SK-N-SH treated with all-trans-retinoic acid at 6 μM for 48 hours (cell line): ENCODE measurements around the gene AKAP4.

Experiments
- ATAC-seq: fragments of 200-7000 bp; cut with Tn5 transposase; 3 replicates; pipeline ENCODE4 v1.9.1; 2020; ENCODE audit warnings: mild to moderate bottlenecking, moderate library complexity
- ARNTL ChIP-seq: fragments of 450-650 bp; formaldehyde crosslinking; IDR thresholded peaks from 2 replicates; pipeline ENCODE4 v1.5.0; 2020; ENCODE audit warnings: low read depth, mild to moderate bottlenecking, moderate library complexity, borderline replicate concordance
- BACH2 ChIP-seq: fragments of 250-450 bp; sonication (Bioruptor Pico); IDR thresholded peaks from 2 replicates; pipeline ENCODE4 v1.9.0; 2021; ENCODE audit warnings: mild to moderate bottlenecking, borderline replicate concordance
- CSDC2 ChIP-seq: fragments of 250-450 bp; sonication (Bioruptor Pico); IDR thresholded peaks from 2 replicates; pipeline ENCODE4 v1.5.0; 2020; ENCODE audit warnings: mild to moderate bottlenecking, moderate library complexity
- CSRNP3 ChIP-seq: fragments of 250-450 bp; sonication (Bioruptor Pico); IDR thresholded peaks from 2 replicates; pipeline ENCODE4 v1.5.1; 2021; ENCODE audit warnings: mild to moderate bottlenecking, moderate library complexity
- ESRRG ChIP-seq: fragments of 250-450 bp; sonication (Bioruptor Pico); IDR thresholded peaks from 2 replicates; pipeline ENCODE4 v1.6.1; 2021; ENCODE audit warnings: mild to moderate bottlenecking
- GLIS3 ChIP-seq: fragments of 250-450 bp; sonication (Bioruptor Pico); IDR thresholded peaks from 2 replicates; pipeline ENCODE4 v1.5.0; 2020; ENCODE audit warnings: mild to moderate bottlenecking, moderate library complexity
- ISL1 ChIP-seq: fragments of 250-450 bp; sonication (Bioruptor Pico); IDR thresholded peaks from 2 replicates; pipeline ENCODE4 v2.1.2; 2022; ENCODE audit warnings: mild to moderate bottlenecking, moderate library complexity
- OSR1 ChIP-seq: fragments of 250-450 bp; sonication (Bioruptor Pico); IDR thresholded peaks from 2 replicates; pipeline ENCODE4 v1.8.0; 2022; ENCODE audit warnings: moderate library complexity, mild to moderate bottlenecking, inconsistent platforms
- PATZ1 ChIP-seq: fragments of 250-450 bp; sonication (Bioruptor Pico); IDR thresholded peaks from 2 replicates; pipeline ENCODE4 v1.8.0; 2020; ENCODE audit warnings: mild to moderate bottlenecking, moderate library complexity, borderline replicate concordance
- PPARA ChIP-seq: fragments of 250-450 bp; sonication (Bioruptor Pico); IDR thresholded peaks from 2 replicates; pipeline ENCODE4 v1.5.0; 2020; ENCODE audit warnings: mild to moderate bottlenecking, borderline replicate concordance
- RARB ChIP-seq: fragments of 250-450 bp; sonication (Bioruptor Pico); IDR thresholded peaks from 2 replicates; pipeline ENCODE4 v1.8.0; 2021; ENCODE audit warnings: mild to moderate bottlenecking, moderate library complexity
- SNAI2 ChIP-seq: fragments of 250-450 bp; sonication (Bioruptor Pico); IDR thresholded peaks from 2 replicates; pipeline ENCODE4 v1.5.0; 2020; ENCODE audit warnings: mild to moderate bottlenecking, moderate library complexity
- TCF4 ChIP-seq: fragments of 250-450 bp; sonication (Bioruptor Pico); IDR thresholded peaks from 2 replicates; pipeline ENCODE4 v1.8.0; 2021; ENCODE audit warnings: mild to moderate bottlenecking, moderate library complexity, borderline replicate concordance
- TOX ChIP-seq: fragments of 250-450 bp; sonication (Bioruptor Pico); IDR thresholded peaks from 2 replicates; pipeline ENCODE4 v1.8.0; 2021; ENCODE audit warnings: mild to moderate bottlenecking, moderate library complexity, borderline replicate concordance
- TSHZ2 ChIP-seq: fragments of 250-450 bp; sonication (Bioruptor Pico); IDR thresholded peaks from 2 replicates; pipeline ENCODE4 v1.5.0; 2020; ENCODE audit warnings: mild to moderate bottlenecking, moderate library complexity
- ZC3H10 ChIP-seq: fragments of 250-450 bp; sonication (Bioruptor Pico); IDR thresholded peaks from 2 replicates; pipeline ENCODE4 v1.5.1; 2021; ENCODE audit warnings: mild to moderate bottlenecking, moderate library complexity
- ZFP3 ChIP-seq: fragments of 250-450 bp; sonication (Bioruptor Pico); IDR thresholded peaks from 2 replicates; pipeline ENCODE4 v1.5.0; 2020; ENCODE audit warnings: mild to moderate bottlenecking, moderate library complexity
- ZFP30 ChIP-seq: fragments of 450-650 bp; formaldehyde crosslinking; IDR thresholded peaks from 2 replicates; pipeline ENCODE4 v1.5.0; 2022; ENCODE audit warnings: mild to moderate bottlenecking, moderate library complexity
- ZNF565 ChIP-seq: fragments of 450-650 bp; formaldehyde crosslinking; conservative IDR thresholded peaks from 2 replicates; pipeline ENCODE4 v1.5.0; 2020; ENCODE audit warnings: low read depth, mild to moderate bottlenecking, moderate library complexity
- ZNF70 ChIP-seq: fragments of 450-650 bp; formaldehyde crosslinking; IDR thresholded peaks from 2 replicates; pipeline ENCODE4 v1.5.0; 2020; ENCODE audit warnings: mild to moderate bottlenecking, moderate library complexity
- ZNF8 ChIP-seq: fragments of 450-650 bp; formaldehyde crosslinking; IDR thresholded peaks from 2 replicates; pipeline ENCODE4 v1.5.0; 2020; ENCODE audit warnings: mild to moderate bottlenecking, moderate library complexity
- TF ChIP-seq, protein P1 (sequence below): fragments of 250-450 bp; sonication (Bioruptor Pico); IDR thresholded peaks from 2 replicates; pipeline ENCODE4 v1.8.0; 2021; ENCODE audit warnings: low read depth, mild to moderate bottlenecking, moderate library complexity, borderline replicate concordance

AKAP4 gene

GRCh38 chrX:50152456-50152855 is 48.4 kb downstream of the AKAP4 start:
- ATAC-seq: no peak
- TF ChIP-seq ZNF8 (CRISPR knock-in tag): no peak
- no peak for TF ChIP-seq ZC3H10 (CRISPR knock-in tag)
- TF ChIP-seq ARNTL (CRISPR knock-in tag): no peak
- no peak for TF ChIP-seq OSR1 (CRISPR knock-in tag)
- no peak for TF ChIP-seq CSDC2 (CRISPR knock-in tag)
- TF ChIP-seq ZFP3 (CRISPR knock-in tag): no peak
- no peak for TF ChIP-seq ZNF565
- TF ChIP-seq TCF4: no peak
- TF ChIP-seq TOX: no peak
- TF ChIP-seq, protein P1, sequence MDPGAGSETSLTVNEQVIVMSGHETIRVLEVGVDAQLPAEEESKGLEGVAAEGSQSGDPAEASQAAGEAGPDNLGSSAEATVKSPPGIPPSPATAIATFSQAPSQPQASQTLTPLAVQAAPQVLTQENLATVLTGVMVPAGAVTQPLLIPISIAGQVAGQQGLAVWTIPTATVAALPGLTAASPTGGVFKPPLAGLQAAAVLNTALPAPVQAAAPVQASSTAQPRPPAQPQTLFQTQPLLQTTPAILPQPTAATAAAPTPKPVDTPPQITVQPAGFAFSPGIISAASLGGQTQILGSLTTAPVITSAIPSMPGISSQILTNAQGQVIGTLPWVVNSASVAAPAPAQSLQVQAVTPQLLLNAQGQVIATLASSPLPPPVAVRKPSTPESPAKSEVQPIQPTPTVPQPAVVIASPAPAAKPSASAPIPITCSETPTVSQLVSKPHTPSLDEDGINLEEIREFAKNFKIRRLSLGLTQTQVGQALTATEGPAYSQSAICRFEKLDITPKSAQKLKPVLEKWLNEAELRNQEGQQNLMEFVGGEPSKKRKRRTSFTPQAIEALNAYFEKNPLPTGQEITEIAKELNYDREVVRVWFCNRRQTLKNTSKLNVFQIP (CRISPR knock-in tag): no peak
- no peak for TF ChIP-seq TSHZ2 (CRISPR knock-in tag)
- TF ChIP-seq PPARA: no peak
- TF ChIP-seq ESRRG (CRISPR knock-in tag): no peak
- no peak for TF ChIP-seq GLIS3 (CRISPR knock-in tag)
- TF ChIP-seq RARB (CRISPR knock-in tag): no peak
- no peak for TF ChIP-seq SNAI2 (CRISPR knock-in tag)
- TF ChIP-seq ISL1 (CRISPR knock-in tag): no peak

GRCh38 chrX:50147972-50148371 is 52.8 kb downstream of the AKAP4 start:
- TF ChIP-seq BACH2 (CRISPR knock-in tag) (no peak), ZNF70 (no peak), TSHZ2 (CRISPR knock-in tag) (no peak), ZC3H10 (CRISPR knock-in tag) (no peak), OSR1 (CRISPR knock-in tag) (no peak), RARB (CRISPR knock-in tag) (no peak), TCF4 (no peak), ZNF8 (CRISPR knock-in tag) (no peak), CSRNP3 (CRISPR knock-in tag) (no peak), PATZ1 (CRISPR knock-in tag) (no peak), ZFP30 (CRISPR knock-in tag) (no peak), ESRRG (CRISPR knock-in tag) (no peak), ARNTL (CRISPR knock-in tag) (no peak), TOX (no peak), CSDC2 (CRISPR knock-in tag) (no peak), PPARA (no peak), ISL1 (CRISPR knock-in tag) (no peak)
- TF ChIP-seq, protein P1 (CRISPR knock-in tag): no peak
- TF ChIP-seq, all 23 proteins: peak for 0
- no peak for ATAC-seq
